Calu3 (cell line): ENCODE results near the gene DGKD. TPM values are rescaled to one million over a fixed set of nuclear protein-coding genes. Genes with fewer than 3 reads are reported as not detected.

Experiments
- BruUV-seq: library from RNA; stranded (reverse); fragments of 400-500 nt; replicated peaks from 2 replicates; lab custom pipeline; 2021; lab: Mats Ljungman, UMichigan
- CTCF ChIA-PET: fragments of 300-600 bp; sonication (Branson Sonifier 250); formaldehyde crosslinking; loops from one replicate; lab custom pipeline; 2022; ENCODE audit warnings: antibody characterized with exemption; lab: Charles Lee
- DNase-seq: peaks from one replicate; pipeline ENCODE4 v3.0.0; 2022
- H3K27ac Mint-ChIP-seq: one replicate; pipeline ENCODE4 v1.8.0; 2022; ENCODE audit warnings: mixed read lengths; ENCODE audit not compliant: unreplicated experiment
- H3K27me3 Mint-ChIP-seq: one replicate; pipeline ENCODE4 v1.8.0; 2022; ENCODE audit warnings: mixed read lengths; ENCODE audit not compliant: unreplicated experiment
- H3K36me3 Mint-ChIP-seq: one replicate; pipeline ENCODE4 v1.8.0; 2022; ENCODE audit warnings: mild to moderate bottlenecking, moderate library complexity, mixed read lengths; ENCODE audit not compliant: insufficient read depth, unreplicated experiment
- H3K4me1 Mint-ChIP-seq: one replicate; pipeline ENCODE4 v1.8.0; 2022; ENCODE audit warnings: mild to moderate bottlenecking, low read depth, mixed read lengths; ENCODE audit not compliant: unreplicated experiment
- H3K4me3 Mint-ChIP-seq: one replicate; pipeline ENCODE4 v1.8.0; 2022; ENCODE audit warnings: mild to moderate bottlenecking, low read depth, moderate library complexity, mixed read lengths; ENCODE audit not compliant: unreplicated experiment
- H3K9me3 Mint-ChIP-seq: one replicate; pipeline ENCODE4 v1.8.0; 2022; ENCODE audit warnings: low read depth, mixed read lengths; ENCODE audit not compliant: unreplicated experiment
- intact Hi-C: fragments of 100-400 bp; cut with micrococcal nuclease; formaldehyde crosslinking; loops from one replicate; pipeline ENCODE4 v1.10.0; 2022; ENCODE audit not compliant: unreplicated experiment
- total RNA-seq: library from RNA; stranded (reverse); gene quantifications from 2 replicates; pipeline ENCODE4 v1.2.3, GENCODE V29; 2022
- TF ChIP-seq, protein P1 (sequence below): fragments of 200-600 bp; IDR thresholded peaks from one replicate; pipeline ENCODE4 v1.8.0; 2022; ENCODE audit warnings: antibody characterized with exemption; ENCODE audit not compliant: unreplicated experiment

Gene DGKD
- total RNA-seq, 1 experiment from 2014 or later = 26.5 TPM

DNA sequence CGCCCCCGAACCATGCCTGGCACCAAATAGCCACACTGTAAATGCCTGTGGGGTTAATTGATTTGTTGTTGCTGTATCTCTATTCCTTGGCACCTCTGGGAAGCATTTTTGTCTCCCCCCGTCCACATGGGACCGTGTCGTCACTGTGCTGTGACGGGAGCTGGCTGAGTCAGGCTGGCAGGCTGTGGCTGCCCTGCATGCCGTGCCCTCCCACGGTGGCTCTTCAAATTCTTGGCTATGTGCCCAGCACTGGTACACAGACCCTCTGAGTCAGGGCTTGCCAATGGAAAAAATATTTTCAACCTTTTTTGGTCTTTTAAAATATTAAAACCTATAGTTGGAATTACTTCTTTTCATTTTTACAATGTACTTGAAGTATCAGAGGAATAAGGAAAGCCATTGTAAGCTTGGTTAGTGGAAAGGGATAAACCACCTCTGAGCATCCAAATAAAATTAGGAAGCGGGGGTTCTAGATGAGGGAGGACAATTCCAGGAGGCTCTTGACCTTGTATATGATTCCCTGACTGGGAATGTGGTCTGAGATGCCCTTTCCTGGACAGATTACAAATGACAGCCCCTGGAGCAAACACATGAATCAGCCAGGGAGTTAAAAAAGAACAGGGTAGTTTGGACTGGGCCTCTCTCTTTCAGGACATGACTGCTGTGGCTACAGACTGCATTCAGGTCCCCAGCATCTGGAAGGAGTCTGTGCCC, 59.4 kb downstream of the DGKD start:
- intact Hi-C loops = no loop called here
- TF ChIP-seq, protein P1, sequence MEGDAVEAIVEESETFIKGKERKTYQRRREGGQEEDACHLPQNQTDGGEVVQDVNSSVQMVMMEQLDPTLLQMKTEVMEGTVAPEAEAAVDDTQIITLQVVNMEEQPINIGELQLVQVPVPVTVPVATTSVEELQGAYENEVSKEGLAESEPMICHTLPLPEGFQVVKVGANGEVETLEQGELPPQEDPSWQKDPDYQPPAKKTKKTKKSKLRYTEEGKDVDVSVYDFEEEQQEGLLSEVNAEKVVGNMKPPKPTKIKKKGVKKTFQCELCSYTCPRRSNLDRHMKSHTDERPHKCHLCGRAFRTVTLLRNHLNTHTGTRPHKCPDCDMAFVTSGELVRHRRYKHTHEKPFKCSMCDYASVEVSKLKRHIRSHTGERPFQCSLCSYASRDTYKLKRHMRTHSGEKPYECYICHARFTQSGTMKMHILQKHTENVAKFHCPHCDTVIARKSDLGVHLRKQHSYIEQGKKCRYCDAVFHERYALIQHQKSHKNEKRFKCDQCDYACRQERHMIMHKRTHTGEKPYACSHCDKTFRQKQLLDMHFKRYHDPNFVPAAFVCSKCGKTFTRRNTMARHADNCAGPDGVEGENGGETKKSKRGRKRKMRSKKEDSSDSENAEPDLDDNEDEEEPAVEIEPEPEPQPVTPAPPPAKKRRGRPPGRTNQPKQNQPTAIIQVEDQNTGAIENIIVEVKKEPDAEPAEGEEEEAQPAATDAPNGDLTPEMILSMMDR = no peak
- Mint-ChIP-seq H3K36me3 (peaks cover 9% of the 10 kb centered on the region), H3K9me3 (peaks cover 2% of the 10 kb centered on the region), H3K27me3 (no peaks in the 10 kb centered on the region), H3K4me3 (peak overlapping the region; percentile 55), H3K4me1 (peaks cover 55% of the 10 kb centered on the region), H3K27ac (peak overlapping the region; percentile 96)
- no TSS peak for BruUV-seq
- peak; percentile 88 for DNase-seq
- CTCF ChIA-PET = interaction anchor here (1.4 to 1.6 kb wide), 2 partner anchors 8 to 29 kb away, joined by 5 to 6 read pairs; no protein-coding TSS in a partner anchor

DNA sequence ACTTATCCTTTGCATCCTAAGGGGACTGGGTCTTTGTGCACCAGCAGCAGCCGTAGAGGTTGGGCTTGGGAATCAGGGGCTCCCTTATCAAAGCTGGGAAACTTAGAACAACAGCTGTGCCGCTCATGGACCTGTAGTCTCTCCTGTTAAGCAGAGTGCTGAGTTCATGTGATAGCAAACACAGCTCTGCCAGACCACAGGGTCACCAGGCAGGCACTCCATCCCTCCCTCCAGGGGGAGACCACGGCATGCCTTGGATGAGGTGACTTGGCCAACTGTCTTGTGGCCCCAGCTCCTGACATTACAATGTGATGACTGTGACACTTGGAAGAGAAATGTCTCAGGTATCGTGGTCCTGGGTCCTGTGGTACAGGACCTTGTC, 60.0 kb downstream of the DGKD start:
- CTCF ChIA-PET = interaction anchor here (1.4 to 1.6 kb wide), 2 partner anchors 8 to 29 kb away, joined by 5 to 6 read pairs; no protein-coding TSS in a partner anchor
- Mint-ChIP-seq H3K27me3 (no peaks in the 10 kb centered on the region), H3K4me3 (peak overlapping the region; percentile 55), H3K4me1 (peaks cover 49% of the 10 kb centered on the region), H3K36me3 (peaks cover 9% of the 10 kb centered on the region), H3K27ac (peak overlapping the region; percentile 15), H3K9me3 (peaks cover 2% of the 10 kb centered on the region)
- peak; percentile 55 for DNase-seq
- no TSS peak for BruUV-seq
- TF ChIP-seq, protein P1 = no peak
- intact Hi-C loops = no loop called here

DNA sequence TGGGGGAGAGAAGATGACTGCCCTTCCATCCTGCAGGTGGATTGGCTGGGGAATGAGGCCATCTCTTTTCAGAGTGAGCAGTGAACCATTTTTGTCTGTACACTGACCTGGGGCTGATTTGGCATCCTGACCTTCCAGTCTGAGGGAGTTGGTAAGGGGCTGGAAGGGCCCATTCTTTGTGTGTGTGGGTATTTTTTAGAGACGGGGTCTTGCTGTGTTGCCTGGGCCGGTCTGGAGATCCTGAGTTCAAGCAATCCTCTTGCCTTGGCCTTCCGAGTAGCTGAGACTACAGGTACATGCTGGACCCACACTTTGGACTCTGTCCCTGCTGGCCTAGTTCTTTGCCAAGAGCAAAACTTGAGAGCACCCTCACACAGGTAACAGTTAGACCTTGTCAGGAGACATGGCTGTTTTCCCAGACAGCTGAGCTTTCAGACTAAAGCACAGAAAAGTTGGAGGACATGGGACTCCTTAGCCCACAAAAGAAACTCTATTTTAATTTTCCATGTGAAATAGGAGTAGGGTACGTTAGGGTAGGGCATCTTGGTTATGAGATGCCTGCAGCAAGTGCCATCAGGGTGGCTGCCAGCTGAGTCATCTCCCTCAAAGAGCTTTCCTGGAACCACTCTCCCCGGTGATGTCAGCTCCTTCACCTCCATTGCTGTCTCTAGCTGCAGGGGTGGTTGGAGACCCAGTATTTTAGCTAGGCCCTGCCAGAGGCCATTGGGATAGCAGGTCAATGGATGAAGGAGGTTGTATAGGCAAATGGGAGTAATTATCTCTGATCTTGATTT, 60.7 kb downstream of the DGKD start:
- H3K27ac Mint-ChIP-seq = peak overlapping the region; percentile 15
- TF ChIP-seq, protein P1 = no peak
- H3K36me3 Mint-ChIP-seq = peaks cover 9% of the 10 kb centered on the region
- DNase-seq = peak; percentile 34
- TSS peak; percentile 34 for BruUV-seq
- H3K27me3 Mint-ChIP-seq = no peaks in the 10 kb centered on the region
- intact Hi-C loops = no loop called here
- H3K4me3 Mint-ChIP-seq = no peak overlapping the region
- CTCF ChIA-PET = interaction anchor here (0.7 to 1.4 kb wide), 2 partner anchors 24 to 28 kb away, joined by 4 to 6 read pairs; no protein-coding TSS in a partner anchor
- peaks cover 2% of the 10 kb centered on the region for H3K9me3 Mint-ChIP-seq
- peaks cover 42% of the 10 kb centered on the region for H3K4me1 Mint-ChIP-seq

DNA sequence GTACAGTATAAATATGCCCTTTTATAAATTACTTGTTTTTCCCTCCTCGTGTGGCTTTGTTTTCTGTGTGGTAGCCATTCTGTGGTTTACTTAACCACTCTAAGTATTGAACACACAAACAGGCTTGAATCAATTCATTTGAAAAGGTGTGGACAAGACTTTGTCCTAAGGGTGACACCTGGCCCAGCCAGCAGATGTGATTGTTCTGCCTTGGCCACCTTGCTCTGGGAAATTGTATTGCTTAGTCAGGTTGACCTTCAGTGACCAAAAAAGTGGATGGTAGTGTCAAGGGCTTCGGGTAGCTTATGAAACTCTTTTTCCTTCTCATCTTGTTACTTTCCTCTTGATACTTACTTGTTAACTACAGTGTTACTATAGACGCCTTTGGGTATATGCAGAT, 61.9 kb downstream of the DGKD start:
- H3K36me3 Mint-ChIP-seq = peaks cover 9% of the 10 kb centered on the region
- H3K27ac Mint-ChIP-seq = no peak overlapping the region
- CTCF ChIA-PET = interaction anchor here (0.5 to 1.2 kb wide), 2 partner anchors 39 to 370 kb away, joined by 3 to 6 read pairs; no protein-coding TSS in a partner anchor
- intact Hi-C loops = no loop called here
- no peaks in the 10 kb centered on the region for H3K27me3 Mint-ChIP-seq
- TF ChIP-seq, protein P1 = no peak
- no TSS peak for BruUV-seq
- DNase-seq = no peak
- no peak overlapping the region for H3K4me3 Mint-ChIP-seq
- H3K9me3 Mint-ChIP-seq = peaks cover 2% of the 10 kb centered on the region
- H3K4me1 Mint-ChIP-seq = peaks cover 43% of the 10 kb centered on the region
